ENCODE measurements around the gene KRTAP22-1. TPM values are rescaled to one million over a fixed set of nuclear protein-coding genes. Genes with fewer than 3 reads are reported as not detected.

KRTAP22-1 gene
- polyA plus RNA-seq, 2 donors, result not detected

DNA sequence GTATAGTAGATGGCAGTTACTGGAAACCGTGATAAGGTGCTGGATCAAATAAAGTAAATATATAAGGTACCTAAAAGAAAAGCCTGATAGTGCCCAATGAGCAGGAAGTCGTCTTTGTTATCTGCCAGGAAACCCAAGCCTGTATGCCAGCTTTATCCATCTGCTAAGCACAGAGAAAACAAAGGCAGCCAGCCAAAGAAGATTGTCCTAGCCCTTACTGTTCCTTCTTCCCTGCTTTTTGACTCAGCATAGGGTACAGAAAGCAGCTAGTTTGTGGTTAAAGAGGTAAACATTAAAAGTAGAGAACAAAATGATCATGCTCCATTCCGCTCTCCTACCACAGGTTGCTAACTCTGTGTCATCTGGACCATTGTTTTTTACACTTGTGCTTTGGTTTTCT, 20.8 kb upstream of the KRTAP22-1 start:
- Histone ChIP-seq H3K9me3 (ENCODE audit: control insufficient read depth in 2 of 2, insufficient read depth in 1 of 2, low read depth in 1 of 2, low read length in 1 of 2) (no peaks in the 10 kb centered on the region), H3K4me1 (ENCODE audit: control insufficient read depth in 2 of 2, insufficient read depth in 2 of 2, low read length in 1 of 2) (no peaks in the 10 kb centered on the region), H3K36me3 (ENCODE audit: control insufficient read depth in 2 of 2, insufficient read depth in 2 of 2, low read length in 1 of 2) (no peaks in the 10 kb centered on the region), H3K4me3 (ENCODE audit: low read depth in 1 of 2, low read length in 2 of 2) (no peak overlapping the region), H3K27me3 (ENCODE audit: control insufficient read depth in 1 of 2, insufficient read depth in 2 of 2, low read length in 2 of 2) (no peaks in the 10 kb centered on the region), H3K27ac (ENCODE audit: low read depth in 2 of 2, low read length in 1 of 2) (no peak overlapping the region)
- WGBS, 2 donors, result 49 to 53% methylated on average over 3 of the region's 3 CpGs

DNA sequence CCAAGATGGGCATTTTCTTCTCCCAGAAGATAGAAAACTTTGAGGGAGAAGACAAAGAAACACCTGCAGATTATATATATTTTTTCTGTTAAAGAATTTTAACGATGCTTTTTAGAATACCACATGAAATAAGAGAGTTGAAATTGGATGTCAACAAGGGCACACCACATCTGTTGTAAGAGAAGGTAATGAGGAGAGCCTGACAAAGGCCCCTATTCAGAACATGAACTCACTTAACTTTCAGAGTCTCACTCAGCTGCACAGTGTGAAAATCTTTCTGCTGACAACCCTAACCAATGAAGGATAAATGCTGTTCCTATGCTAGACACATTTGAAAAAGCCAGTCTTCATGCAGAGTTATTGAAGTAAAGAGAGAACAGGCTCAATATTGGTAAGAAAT, 18.0 kb upstream of the KRTAP22-1 start:
- Histone ChIP-seq H3K36me3 (ENCODE audit: control insufficient read depth in 2 of 2, insufficient read depth in 2 of 2, low read length in 1 of 2) (no peaks in the 10 kb centered on the region), H3K4me1 (ENCODE audit: control insufficient read depth in 2 of 2, insufficient read depth in 2 of 2, low read length in 1 of 2) (no peaks in the 10 kb centered on the region), H3K9me3 (ENCODE audit: control insufficient read depth in 2 of 2, insufficient read depth in 1 of 2, low read depth in 1 of 2, low read length in 1 of 2) (no peaks in the 10 kb centered on the region), H3K4me3 (ENCODE audit: low read depth in 1 of 2, low read length in 2 of 2) (no peak overlapping the region), H3K27me3 (ENCODE audit: control insufficient read depth in 1 of 2, insufficient read depth in 2 of 2, low read length in 2 of 2) (no peaks in the 10 kb centered on the region), H3K27ac (ENCODE audit: low read depth in 2 of 2, low read length in 1 of 2) (no peak overlapping the region)
- 71 to 72% methylated on average over 1 of the region's 1 CpG for WGBS, 2 donors

DNA sequence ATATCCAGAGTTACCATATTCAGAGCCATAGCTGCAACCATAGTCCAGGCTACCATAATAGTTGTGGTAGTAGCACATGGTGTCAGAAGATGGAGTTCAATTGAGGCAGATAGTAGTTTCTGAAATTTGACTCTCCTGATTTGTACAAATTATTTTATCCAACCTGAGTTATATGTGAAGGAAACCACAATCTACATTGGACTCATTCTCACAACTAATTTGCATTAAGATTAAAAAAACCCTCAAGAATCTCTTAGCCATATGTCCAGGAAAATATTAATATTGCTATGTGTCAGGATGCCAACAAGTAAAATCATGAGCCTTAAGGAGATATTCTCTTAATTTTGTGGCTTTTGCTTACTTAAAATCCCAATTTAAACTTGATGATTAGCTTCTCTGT, 10.6 kb upstream of the KRTAP22-1 start, which contains the start of gene KRTAP22-2:
Gene KRTAP22-2 (minus strand): TSS at position 101 of the 400 bp plus-strand sequence.
- no peaks in the 10 kb centered on the region for H3K9me3 ChIP-seq (ENCODE audit: control insufficient read depth in 2 of 2, insufficient read depth in 1 of 2, low read depth in 1 of 2, low read length in 1 of 2)
- H3K27me3 ChIP-seq (ENCODE audit: control insufficient read depth in 1 of 2, insufficient read depth in 2 of 2, low read length in 2 of 2), result no peaks in the 10 kb centered on the region
- H3K27ac ChIP-seq (ENCODE audit: low read depth in 2 of 2, low read length in 1 of 2), result no peak within 1 kb of the TSS
- H3K4me3 ChIP-seq (ENCODE audit: low read depth in 1 of 2, low read length in 2 of 2), result no peak within 1 kb of the TSS
- H3K4me1 ChIP-seq (ENCODE audit: control insufficient read depth in 2 of 2, insufficient read depth in 2 of 2, low read length in 1 of 2), result no peaks in the 10 kb centered on the region
- no peaks in the 10 kb centered on the region for H3K36me3 ChIP-seq (ENCODE audit: control insufficient read depth in 2 of 2, insufficient read depth in 2 of 2, low read length in 1 of 2)

DNA sequence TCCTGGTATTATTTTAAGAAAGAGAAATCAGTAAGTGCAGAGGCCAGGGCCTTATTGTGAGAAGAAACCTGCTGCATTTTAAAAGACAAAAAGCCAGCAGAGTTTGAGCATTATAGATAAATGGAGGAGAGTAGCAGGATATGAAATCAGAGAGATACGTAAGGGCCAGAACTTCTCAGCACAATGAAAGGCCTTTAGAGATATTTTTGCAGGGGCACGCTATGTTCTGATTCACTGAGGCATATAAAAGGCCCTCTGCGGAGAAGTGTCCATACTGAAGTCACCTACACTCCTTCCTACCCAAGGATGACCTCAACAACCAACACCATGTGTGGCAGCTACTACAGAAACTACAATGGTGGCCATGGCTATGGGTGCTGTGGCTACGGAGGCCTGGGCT, 8.7 kb upstream of the KRTAP22-1 start, which contains the start of gene KRTAP6-3:
Gene KRTAP6-3 (plus strand): TSS at position 301 of the 400 bp plus-strand sequence. CDS start 6 bp downstream, at position 307.
- Histone ChIP-seq H3K27me3 (ENCODE audit: control insufficient read depth in 1 of 2, insufficient read depth in 2 of 2, low read length in 2 of 2) (no peaks in the 10 kb centered on the region), H3K4me1 (ENCODE audit: control insufficient read depth in 2 of 2, insufficient read depth in 2 of 2, low read length in 1 of 2) (no peaks in the 10 kb centered on the region)
- 91 to 94% methylated on average over 4 of the region's 4 CpGs for WGBS, 2 donors

DNA sequence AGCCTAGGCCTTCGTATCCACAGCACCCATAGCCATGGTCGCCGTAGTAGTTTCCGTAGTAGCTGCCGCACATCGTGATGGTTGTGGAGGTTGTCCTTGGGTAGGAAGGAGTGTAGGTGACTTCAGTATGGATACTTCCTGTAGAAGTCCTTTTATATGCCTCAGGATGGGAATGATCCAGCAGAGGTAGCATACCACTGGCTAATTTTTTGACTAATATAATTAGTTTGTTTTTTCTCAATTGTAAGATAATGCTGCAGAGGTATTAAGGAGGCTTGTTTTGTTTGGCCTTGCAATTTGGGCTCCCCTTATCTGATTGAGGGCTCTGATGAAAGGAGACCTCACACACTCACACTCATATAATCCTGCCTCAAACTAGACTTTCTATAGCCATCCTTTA, 2.1 kb upstream of the KRTAP22-1 start, which contains the start of gene KRTAP6-2:
Gene KRTAP6-2 (minus strand): TSS at position 101 of the 400 bp plus-strand sequence. CDS start 28 bp downstream, at position 73.
- no peaks in the 10 kb centered on the region for H3K4me1 ChIP-seq (ENCODE audit: control insufficient read depth in 2 of 2, insufficient read depth in 2 of 2, low read length in 1 of 2)
- H3K4me3 ChIP-seq (ENCODE audit: low read depth in 1 of 2, low read length in 2 of 2), result no peak within 1 kb of the TSS
- 95 to 97% methylated on average over 6 of the region's 6 CpGs for WGBS, 2 donors
- H3K27me3 ChIP-seq (ENCODE audit: control insufficient read depth in 1 of 2, insufficient read depth in 2 of 2, low read length in 2 of 2), result no peaks in the 10 kb centered on the region
- peaks cover 3 to 4% of the 10 kb centered on the region in 2 donors for H3K9me3 ChIP-seq (ENCODE audit: control insufficient read depth in 2 of 2, insufficient read depth in 1 of 2, low read depth in 1 of 2, low read length in 1 of 2)
- no peak within 1 kb of the TSS for H3K27ac ChIP-seq (ENCODE audit: low read depth in 2 of 2, low read length in 1 of 2)
- no peaks in the 10 kb centered on the region for H3K36me3 ChIP-seq (ENCODE audit: control insufficient read depth in 2 of 2, insufficient read depth in 2 of 2, low read length in 1 of 2)

More for the DNA sequence above, 8.7 kb upstream of the KRTAP22-1 start, which contains the start of gene KRTAP6-3:
- no peaks in the 10 kb centered on the region for H3K9me3 ChIP-seq (ENCODE audit: control insufficient read depth in 2 of 2, insufficient read depth in 1 of 2, low read depth in 1 of 2, low read length in 1 of 2)
- no peak within 1 kb of the TSS for H3K4me3 ChIP-seq (ENCODE audit: low read depth in 1 of 2, low read length in 2 of 2)
- no peaks in the 10 kb centered on the region for H3K36me3 ChIP-seq (ENCODE audit: control insufficient read depth in 2 of 2, insufficient read depth in 2 of 2, low read length in 1 of 2)
- H3K27ac ChIP-seq (ENCODE audit: low read depth in 2 of 2, low read length in 1 of 2), result no peak within 1 kb of the TSS

DNA sequence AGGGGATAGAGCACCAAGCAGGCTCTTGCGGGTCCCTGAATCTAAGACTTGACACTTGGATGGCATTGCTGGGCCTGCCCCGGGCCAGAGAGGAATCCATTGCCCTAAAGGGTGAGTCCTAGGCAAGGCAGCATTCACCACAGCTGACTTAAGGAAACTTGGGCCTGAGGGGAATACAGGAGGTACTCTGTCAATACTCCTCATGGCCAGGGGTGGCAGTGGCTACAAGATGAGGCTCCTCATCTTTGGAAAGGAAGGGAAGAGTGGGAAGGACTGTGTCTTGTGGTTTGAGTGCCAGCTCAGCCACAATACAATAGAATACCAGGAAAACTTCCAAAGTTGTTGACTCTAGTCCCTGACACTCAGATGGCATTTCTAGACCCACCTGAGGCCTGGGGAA, 5.1 kb downstream of the KRTAP22-1 start:
- no peak overlapping the region for H3K27ac ChIP-seq (ENCODE audit: low read depth in 2 of 2, low read length in 1 of 2)
- H3K4me3 ChIP-seq (ENCODE audit: low read depth in 1 of 2, low read length in 2 of 2), result no peak overlapping the region
- 82 to 83% methylated on average over 2 of the region's 2 CpGs for WGBS, 2 donors

DNA sequence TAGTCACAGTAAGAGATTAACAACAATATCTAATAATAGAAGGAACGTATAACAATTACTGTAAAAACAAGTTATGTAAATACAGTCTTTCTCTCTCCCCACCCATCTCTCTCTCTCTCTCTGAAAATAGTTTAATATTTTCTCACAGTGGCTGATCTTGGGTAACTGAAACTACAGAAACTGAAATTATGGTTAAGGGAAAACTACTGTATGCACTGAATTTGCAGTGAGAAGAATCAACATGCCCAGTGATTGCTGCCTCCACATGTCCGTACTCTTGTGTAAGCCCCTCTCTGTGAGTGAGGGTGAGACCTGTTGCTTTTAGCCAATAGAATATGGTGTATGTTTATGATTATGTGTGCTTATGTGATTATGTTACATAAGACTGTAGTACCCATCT, 11.2 kb downstream of the KRTAP22-1 start:
- Histone ChIP-seq H3K36me3 (ENCODE audit: control insufficient read depth in 2 of 2, insufficient read depth in 2 of 2, low read length in 1 of 2) (no peaks in the 10 kb centered on the region), H3K27ac (ENCODE audit: low read depth in 2 of 2, low read length in 1 of 2) (no peak overlapping the region), H3K9me3 (ENCODE audit: control insufficient read depth in 2 of 2, insufficient read depth in 1 of 2, low read depth in 1 of 2, low read length in 1 of 2) (no peaks in the 10 kb centered on the region), H3K4me3 (ENCODE audit: low read depth in 1 of 2, low read length in 2 of 2) (no peak overlapping the region), H3K27me3 (ENCODE audit: control insufficient read depth in 1 of 2, insufficient read depth in 2 of 2, low read length in 2 of 2) (no peaks in the 10 kb centered on the region), H3K4me1 (ENCODE audit: control insufficient read depth in 2 of 2, insufficient read depth in 2 of 2, low read length in 1 of 2) (no peaks in the 10 kb centered on the region)
- WGBS, 2 donors, result 71 to 74% methylated on average over 2 of the region's 2 CpGs

More for the DNA sequence above, 5.1 kb downstream of the KRTAP22-1 start:
- Histone ChIP-seq H3K27me3 (ENCODE audit: control insufficient read depth in 1 of 2, insufficient read depth in 2 of 2, low read length in 2 of 2) (no peaks in the 10 kb centered on the region), H3K36me3 (ENCODE audit: control insufficient read depth in 2 of 2, insufficient read depth in 2 of 2, low read length in 1 of 2) (no peaks in the 10 kb centered on the region), H3K4me1 (ENCODE audit: control insufficient read depth in 2 of 2, insufficient read depth in 2 of 2, low read length in 1 of 2) (no peaks in the 10 kb centered on the region), H3K9me3 (ENCODE audit: control insufficient read depth in 2 of 2, insufficient read depth in 1 of 2, low read depth in 1 of 2, low read length in 1 of 2) (no peaks in the 10 kb centered on the region)

DNA sequence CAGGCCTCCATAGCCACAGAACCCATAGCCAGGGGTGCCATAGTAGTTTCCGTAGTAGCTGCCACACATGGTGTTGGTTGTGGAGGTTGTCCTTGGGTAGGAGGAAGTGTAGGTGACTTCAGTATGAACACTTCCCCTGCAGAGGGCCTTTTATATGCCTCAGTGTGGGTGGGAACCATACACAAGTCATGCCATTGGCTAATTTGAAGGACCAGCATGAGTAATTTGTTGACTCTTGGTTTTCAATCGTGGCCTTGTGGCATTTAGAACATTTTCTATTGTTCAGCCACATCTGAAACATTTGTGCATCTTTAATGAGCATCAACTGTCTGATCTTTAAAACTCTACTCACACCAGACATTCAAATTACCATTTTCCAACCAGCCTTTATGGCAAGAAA, 12.9 kb downstream of the KRTAP22-1 start, which contains the start of gene KRTAP6-1:
Gene KRTAP6-1 (minus strand): TSS at position 95 of the 400 bp plus-strand sequence. CDS start 26 bp downstream, at position 69.
- 62 to 69% methylated on average over 2 of the region's 2 CpGs for WGBS, 2 donors
- H3K27ac ChIP-seq (ENCODE audit: low read depth in 2 of 2, low read length in 1 of 2), result no peak within 1 kb of the TSS
- no peak within 1 kb of the TSS for H3K4me3 ChIP-seq (ENCODE audit: low read depth in 1 of 2, low read length in 2 of 2)
- no peaks in the 10 kb centered on the region for H3K4me1 ChIP-seq (ENCODE audit: control insufficient read depth in 2 of 2, insufficient read depth in 2 of 2, low read length in 1 of 2)
- H3K9me3 ChIP-seq (ENCODE audit: control insufficient read depth in 2 of 2, insufficient read depth in 1 of 2, low read depth in 1 of 2, low read length in 1 of 2), result no peaks in the 10 kb centered on the region
- no peaks in the 10 kb centered on the region for H3K36me3 ChIP-seq (ENCODE audit: control insufficient read depth in 2 of 2, insufficient read depth in 2 of 2, low read length in 1 of 2)
- H3K27me3 ChIP-seq (ENCODE audit: control insufficient read depth in 1 of 2, insufficient read depth in 2 of 2, low read length in 2 of 2), result no peaks in the 10 kb centered on the region

DNA sequence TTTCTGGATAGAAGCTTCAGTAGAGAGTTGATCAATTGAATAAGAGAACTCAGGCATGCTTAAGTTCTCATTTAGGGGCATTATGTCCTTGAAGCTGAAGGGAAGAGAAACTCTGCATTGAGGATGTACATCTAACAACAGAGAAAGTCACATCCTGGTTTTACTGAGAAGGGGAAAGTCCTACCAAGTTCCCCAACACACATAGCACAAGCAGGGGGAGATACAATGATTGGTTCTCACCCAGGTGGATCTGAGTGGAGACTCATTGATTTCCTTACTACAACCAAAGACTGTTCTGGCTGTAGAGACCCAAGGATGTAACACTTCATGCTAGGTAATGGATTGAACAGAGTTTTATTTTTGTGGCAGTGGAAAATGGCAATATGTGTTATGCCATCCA, 14.3 kb downstream of the KRTAP22-1 start:
- Histone ChIP-seq H3K27me3 (ENCODE audit: control insufficient read depth in 1 of 2, insufficient read depth in 2 of 2, low read length in 2 of 2) (no peaks in the 10 kb centered on the region), H3K9me3 (ENCODE audit: control insufficient read depth in 2 of 2, insufficient read depth in 1 of 2, low read depth in 1 of 2, low read length in 1 of 2) (no peaks in the 10 kb centered on the region), H3K4me1 (ENCODE audit: control insufficient read depth in 2 of 2, insufficient read depth in 2 of 2, low read length in 1 of 2) (no peaks in the 10 kb centered on the region), H3K27ac (ENCODE audit: low read depth in 2 of 2, low read length in 1 of 2) (no peak overlapping the region), H3K36me3 (ENCODE audit: control insufficient read depth in 2 of 2, insufficient read depth in 2 of 2, low read length in 1 of 2) (no peaks in the 10 kb centered on the region), H3K4me3 (ENCODE audit: low read depth in 1 of 2, low read length in 2 of 2) (no peak overlapping the region)

DNA sequence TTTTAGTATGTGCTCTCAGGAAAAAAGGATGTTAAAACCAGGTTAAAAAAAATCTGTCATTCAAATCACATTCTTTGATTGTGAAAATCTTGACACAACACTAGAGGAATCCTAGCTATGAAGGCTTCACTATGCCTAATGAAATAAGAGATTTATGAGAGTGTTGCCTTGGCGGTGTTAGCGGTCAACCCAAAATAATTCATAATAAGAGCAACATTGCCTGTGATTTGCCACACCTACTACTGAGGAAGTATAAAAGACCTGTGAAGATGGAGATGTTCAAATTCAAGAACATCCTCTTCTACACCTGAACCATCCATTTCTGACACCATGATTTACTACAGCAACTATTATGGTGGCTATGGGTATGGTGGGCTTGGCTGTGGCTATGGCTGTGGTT, 15.2 kb downstream of the KRTAP22-1 start, which contains the start of gene KRTAP20-1:
Gene KRTAP20-1 (plus strand): TSS at position 301 of the 400 bp plus-strand sequence. CDS start 30 bp downstream, at position 331.
- Histone ChIP-seq H3K36me3 (ENCODE audit: control insufficient read depth in 2 of 2, insufficient read depth in 2 of 2, low read length in 1 of 2) (no peaks in the 10 kb centered on the region), H3K4me3 (ENCODE audit: low read depth in 1 of 2, low read length in 2 of 2) (no peak within 1 kb of the TSS), H3K4me1 (ENCODE audit: control insufficient read depth in 2 of 2, insufficient read depth in 2 of 2, low read length in 1 of 2) (no peaks in the 10 kb centered on the region), H3K27ac (ENCODE audit: low read depth in 2 of 2, low read length in 1 of 2) (no peak within 1 kb of the TSS), H3K9me3 (ENCODE audit: control insufficient read depth in 2 of 2, insufficient read depth in 1 of 2, low read depth in 1 of 2, low read length in 1 of 2) (no peaks in the 10 kb centered on the region), H3K27me3 (ENCODE audit: control insufficient read depth in 1 of 2, insufficient read depth in 2 of 2, low read length in 2 of 2) (no peaks in the 10 kb centered on the region)
- 92 to 96% methylated on average over 2 of the region's 2 CpGs for WGBS, 2 donors
